Thymus (tissue), 14 donors: Measurements from ENCODE around the gene SFT2D3. TPM values are rescaled to one million over a fixed set of nuclear protein-coding genes. Genes with fewer than 3 reads are reported as not detected.

Experiments used
- DNase-seq, 9 donors: peaks; one replicate each; pipeline ENCODE4 v3.0.0-alpha.2; 2013; ENCODE audit warnings: low spot score in 9 of 9, low read depth in 6 of 9, missing footprints in 1 of 9
- H3K27ac ChIP-seq, 2 donors: one replicate each; pipeline ENCODE4 v1.5.1; 2013; ENCODE audit warnings: control low read depth in 1 of 2, low read depth in 1 of 2, low read length in 1 of 2, mild to moderate bottlenecking in 1 of 2, moderate library complexity in 1 of 2
- H3K27me3 ChIP-seq, 2 donors: one replicate each; pipeline ENCODE4 v1.5.1; 2013; ENCODE audit warnings: low read length in 1 of 2; ENCODE audit not compliant: control insufficient read depth in 2 of 2, insufficient read depth in 1 of 2
- H3K36me3 ChIP-seq, 2 donors: one replicate each; pipeline ENCODE4 v1.5.1; 2013; ENCODE audit warnings: low read length in 1 of 2, mild to moderate bottlenecking in 1 of 2, moderate library complexity in 1 of 2; ENCODE audit not compliant: control insufficient read depth in 2 of 2, insufficient read depth in 2 of 2
- H3K4me1 ChIP-seq, 2 donors: one replicate each; pipeline ENCODE4 v1.5.1; 2013; ENCODE audit warnings: low read length in 2 of 2; ENCODE audit not compliant: control insufficient read depth in 2 of 2, insufficient read depth in 2 of 2
- H3K4me3 ChIP-seq, 2 donors: one replicate each; pipeline ENCODE4 v1.5.1; 2013; ENCODE audit warnings: low read length in 2 of 2, control low read depth in 1 of 2, mild to moderate bottlenecking in 1 of 2
- H3K9me3 ChIP-seq, 2 donors: one replicate each; pipeline ENCODE4 v1.5.1; 2013; ENCODE audit warnings: low read length in 1 of 2, mild to moderate bottlenecking in 1 of 2; ENCODE audit not compliant: control insufficient read depth in 2 of 2, insufficient read depth in 1 of 2
- WGBS: extraction: QIAGEN DNeasy Blood & Tissue Kit; methylation state at CpG from one replicate; pipeline ENCODE4 v1.1.7; 2013; 5-methylcytosine and 5-hydroxymethylcytosine counted together
- long read RNA-seq, 10 donors: transcript quantifications; one replicate each; lab custom pipeline, GENCODE V29; 2026
- polyA plus RNA-seq: library from polyadenylated mRNA; stranded (reverse); fragments of 200-250 nt; gene quantifications from one replicate; pipeline ENCODE4 v1.2.3, GENCODE V29; 2013
- total RNA-seq: library from RNA; stranded (reverse); fragments of 120-200 nt; gene quantifications from one replicate; pipeline ENCODE4 v1.2.4, GENCODE V29; 2013
- donor health status: healthy.

SFT2D3 gene
- total RNA-seq (7.3 TPM), polyA plus RNA-seq (8.8 TPM)
- long read RNA-seq, donor 1, partial matches to known transcripts, result 0 of 1 reads
- long read RNA-seq, donor 1, other reads (novel, unspliced or antisense), result 0 of 1 reads
- long read RNA-seq, donor 2, transcript SFT2D3-201 (1 exons, 3,735 nt), result major isoform, 55 of 207 reads
- long read RNA-seq, donor 2, partial matches to known transcripts, result 111 of 207 reads
- long read RNA-seq, donor 2, other reads (novel, unspliced or antisense), result 41 of 207 reads
- long read RNA-seq, donor 3, transcript SFT2D3-201 (1 exons, 3,735 nt), result major isoform, 34 of 34 reads
- long read RNA-seq, donor 3, partial matches to known transcripts, result 0 of 34 reads
- long read RNA-seq, donor 3, other reads (novel, unspliced or antisense), result 0 of 34 reads
- long read RNA-seq, donor 4, transcript SFT2D3-201 (1 exons, 3,735 nt), result major isoform, 23 of 67 reads
- long read RNA-seq, donor 4, partial matches to known transcripts, result 44 of 67 reads
- long read RNA-seq, donor 4, other reads (novel, unspliced or antisense), result 0 of 67 reads
- long read RNA-seq, donor 5, transcript SFT2D3-201 (1 exons, 3,735 nt), result major isoform, 29 of 29 reads
- long read RNA-seq, donor 5, partial matches to known transcripts, result 0 of 29 reads
- long read RNA-seq, donor 5, other reads (novel, unspliced or antisense), result 0 of 29 reads
- long read RNA-seq, donor 6, transcript SFT2D3-201 (1 exons, 3,735 nt), result major isoform, 20 of 20 reads
- long read RNA-seq, donor 6, partial matches to known transcripts, result 0 of 20 reads
- long read RNA-seq, donor 6, other reads (novel, unspliced or antisense), result 0 of 20 reads
- long read RNA-seq, donor 7, transcript SFT2D3-201 (1 exons, 3,735 nt), result major isoform, 9 of 9 reads
- long read RNA-seq, donor 7, partial matches to known transcripts, result 0 of 9 reads
- long read RNA-seq, donor 7, other reads (novel, unspliced or antisense), result 0 of 9 reads
- long read RNA-seq, donor 8, transcript SFT2D3-201 (1 exons, 3,735 nt), result major isoform, 14 of 23 reads
- long read RNA-seq, donor 8, partial matches to known transcripts, result 9 of 23 reads
- long read RNA-seq, donor 8, other reads (novel, unspliced or antisense), result 0 of 23 reads
- long read RNA-seq, donor 9, transcript SFT2D3-201 (1 exons, 3,735 nt), result major isoform, 10 of 10 reads
- long read RNA-seq, donor 9, partial matches to known transcripts, result 0 of 10 reads
- long read RNA-seq, donor 9, other reads (novel, unspliced or antisense), result 0 of 10 reads
- long read RNA-seq, donor 10, transcript SFT2D3-201 (1 exons, 3,735 nt), result major isoform, 16 of 55 reads
- long read RNA-seq, donor 10, partial matches to known transcripts, result 39 of 55 reads
- long read RNA-seq, donor 10, other reads (novel, unspliced or antisense), result 0 of 55 reads

DNA sequence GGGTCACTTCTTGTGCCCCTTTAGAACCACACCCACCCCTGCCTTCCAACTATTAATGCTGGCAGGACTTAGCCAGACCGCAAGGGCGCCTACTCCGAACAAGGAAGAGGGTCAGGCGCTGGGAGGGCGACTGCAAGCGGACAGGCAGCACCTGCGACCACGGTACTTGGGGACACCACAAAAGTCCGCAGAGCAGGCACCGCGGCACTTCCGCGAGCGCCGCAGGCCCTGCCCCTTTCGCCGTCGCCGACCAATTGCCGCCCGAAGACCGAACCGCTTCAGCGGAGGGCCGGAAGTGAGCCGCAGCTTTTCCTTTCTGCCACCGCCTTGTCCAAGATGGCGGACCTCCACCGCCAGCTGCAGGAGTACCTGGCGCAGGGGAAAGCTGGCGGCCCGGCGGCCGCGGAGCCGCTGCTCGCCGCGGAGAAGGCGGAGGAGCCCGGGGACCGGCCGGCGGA lies at the start of gene SFT2D3:
Gene SFT2D3 (plus strand): TSS at position 305 of the 458 bp plus-strand sequence. CDS start 32 bp downstream, at position 337.
- peak within 1 kb of the TSS; percentile 95 to 99 for H3K27ac ChIP-seq
- peaks cover 14 to 19% of the 10 kb centered on the region in 2 donors for H3K4me1 ChIP-seq
- H3K4me3 ChIP-seq, result peak within 1 kb of the TSS; percentile 73 to 94
- peaks cover 6 to 27% of the 10 kb centered on the region in 2 donors for H3K36me3 ChIP-seq
- H3K27me3 ChIP-seq, result no peaks in the 10 kb centered on the region
- H3K9me3 ChIP-seq, result no peaks in the 10 kb centered on the region
- peak; percentile 71 to 94 (median 83) for DNase-seq
- under 1% methylated on average over 44 of the region's 44 CpGs for WGBS

GRCh38 chr2:127651971-127652550 lies 49.2 kb upstream of the SFT2D3 start:
- no peak overlapping the region for H3K4me3 ChIP-seq
- no peaks in the 10 kb centered on the region for H3K36me3 ChIP-seq
- no peak for DNase-seq
- no peak overlapping the region for H3K27ac ChIP-seq
- H3K9me3 ChIP-seq, result no peaks in the 10 kb centered on the region
- peaks cover 15 to 52% of the 10 kb centered on the region in 2 donors for H3K4me1 ChIP-seq
- 84% methylated on average over 14 of the region's 14 CpGs for WGBS
- no peaks in the 10 kb centered on the region for H3K27me3 ChIP-seq

GRCh38 chr2:127652786-127653357 lies 48.4 kb upstream of the SFT2D3 start:
- WGBS, result 90% methylated on average over 25 of the region's 25 CpGs
- no peak overlapping the region for H3K27ac ChIP-seq

DNA sequence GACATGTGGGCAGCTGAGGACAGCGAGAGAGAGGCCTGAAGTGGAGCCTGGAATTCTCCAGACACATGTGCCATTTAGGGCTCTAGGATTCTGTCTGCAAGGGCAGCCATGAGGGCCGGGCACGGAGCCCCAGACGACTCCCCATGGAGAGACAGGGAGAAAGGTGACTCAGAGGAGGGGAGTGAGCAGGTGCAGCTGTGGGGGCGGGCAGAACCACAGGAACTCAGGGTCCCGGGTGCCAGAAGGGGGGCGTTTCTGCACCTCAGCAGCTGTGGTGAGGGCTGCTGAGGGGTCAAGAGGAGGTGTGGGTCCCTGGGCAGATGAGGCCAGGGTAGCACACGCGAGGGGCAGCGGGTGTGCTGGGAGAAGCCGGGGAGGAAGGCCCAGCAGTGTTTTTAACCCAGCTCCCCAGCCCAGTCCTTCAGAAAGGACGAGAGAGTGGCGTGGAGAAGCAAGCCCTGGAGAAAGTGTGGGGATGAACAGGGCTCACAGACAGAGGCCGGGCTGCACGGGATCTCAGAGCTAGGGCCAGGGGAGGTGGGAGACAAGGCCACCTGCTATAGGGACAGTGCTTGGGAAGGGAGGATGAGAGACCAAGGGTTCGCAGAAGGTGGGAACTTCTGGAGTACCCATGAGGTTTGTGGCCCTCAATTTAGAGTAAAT lies 47.7 kb upstream of the SFT2D3 start:
- Histone ChIP-seq H3K27me3 (no peaks in the 10 kb centered on the region), H3K4me1 (peaks cover 14 to 37% of the 10 kb centered on the region in 2 donors), H3K4me3 (no peak overlapping the region), H3K27ac (no peak overlapping the region), H3K9me3 (no peaks in the 10 kb centered on the region), H3K36me3 (no peaks in the 10 kb centered on the region)
- no peak for DNase-seq
- WGBS, result 61% methylated on average over 16 of the region's 16 CpGs

More at GRCh38 chr2:127652786-127653357, 48.4 kb upstream of the SFT2D3 start:
- Histone ChIP-seq H3K27me3 (no peaks in the 10 kb centered on the region), H3K4me1 (peaks cover 14 to 44% of the 10 kb centered on the region in 2 donors), H3K9me3 (no peaks in the 10 kb centered on the region), H3K4me3 (no peak overlapping the region), H3K36me3 (no peaks in the 10 kb centered on the region)
- DNase-seq, result no peak

DNA sequence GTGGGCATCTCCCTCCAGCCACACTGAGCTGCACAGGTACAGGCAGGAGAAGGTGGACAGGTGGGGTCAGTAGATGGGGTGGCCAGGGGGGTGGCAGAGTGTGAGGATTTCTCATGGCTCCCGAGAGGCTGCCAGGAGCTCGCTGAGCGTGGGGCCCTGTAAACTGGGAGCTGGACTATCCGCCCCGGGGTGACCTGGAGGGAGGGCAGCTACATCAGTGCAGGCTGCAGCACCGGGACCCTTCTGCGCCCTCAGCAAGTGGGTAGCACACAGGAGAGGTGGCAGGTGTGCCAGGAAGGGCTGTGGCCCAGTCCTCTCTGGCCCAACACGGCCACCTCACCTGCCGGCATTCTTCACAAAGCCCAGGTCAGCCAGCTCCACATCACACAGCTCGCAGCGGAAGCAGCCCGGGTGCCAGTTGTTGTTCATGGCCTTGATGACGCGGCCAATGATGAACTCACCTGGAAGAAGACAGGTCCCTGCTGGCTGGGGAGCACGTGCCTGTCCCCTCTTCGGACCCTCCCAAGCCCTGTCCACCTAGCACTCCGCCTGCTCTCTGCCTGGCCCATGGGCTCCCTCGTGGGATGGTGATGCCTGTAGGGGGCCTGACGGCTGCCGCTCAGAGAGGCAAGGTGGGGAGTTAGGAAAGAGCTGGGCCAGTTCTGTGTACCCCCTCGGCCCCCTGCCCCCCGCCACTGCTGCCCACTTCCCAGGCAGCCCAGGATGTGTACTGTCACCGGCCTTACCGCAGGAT lies 47.0 kb upstream of the SFT2D3 start:
- 97% methylated on average over 24 of the region's 24 CpGs for WGBS
- DNase-seq, result no peak
- H3K9me3 ChIP-seq, result no peaks in the 10 kb centered on the region
- H3K4me3 ChIP-seq, result no peak overlapping the region
- no peak overlapping the region for H3K27ac ChIP-seq
- no peaks in the 10 kb centered on the region for H3K27me3 ChIP-seq
- H3K36me3 ChIP-seq, result no peaks in the 10 kb centered on the region
- H3K4me1 ChIP-seq, result peaks cover 12 to 34% of the 10 kb centered on the region in 2 donors

DNA sequence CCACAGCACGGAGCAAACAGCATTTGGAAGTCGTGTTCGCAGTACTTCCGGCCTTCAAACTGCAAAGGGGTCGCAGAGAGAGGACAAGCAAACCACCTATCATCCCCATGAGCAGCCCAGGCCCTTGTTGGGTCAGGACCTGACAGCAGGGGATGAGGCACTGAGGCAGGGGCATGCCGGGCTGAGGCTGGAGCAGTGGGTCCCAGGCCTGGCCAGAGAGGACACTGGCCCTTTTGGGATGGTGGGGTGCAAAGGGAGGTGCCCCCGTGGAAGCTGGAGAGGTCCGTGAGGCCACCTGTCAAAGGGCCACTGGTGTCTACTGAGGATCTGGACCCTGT lies 46.5 kb upstream of the SFT2D3 start:
- no peaks in the 10 kb centered on the region for H3K36me3 ChIP-seq
- H3K27me3 ChIP-seq, result no peaks in the 10 kb centered on the region
- H3K9me3 ChIP-seq, result peaks cover 0 to 5% of the 10 kb centered on the region in 2 donors
- DNase-seq, result no peak
- no peak overlapping the region for H3K27ac ChIP-seq
- H3K4me3 ChIP-seq, result no peak overlapping the region
- 98% methylated on average over 8 of the region's 8 CpGs for WGBS
- H3K4me1 ChIP-seq, result peaks cover 7 to 28% of the 10 kb centered on the region in 2 donors

GRCh38 chr2:127655209-127656073 lies 45.9 kb upstream of the SFT2D3 start:
- Histone ChIP-seq H3K4me1 (peaks cover 7 to 23% of the 10 kb centered on the region in 2 donors), H3K4me3 (no peak overlapping the region), H3K27ac (no peak overlapping the region), H3K27me3 (no peaks in the 10 kb centered on the region), H3K9me3 (peaks cover 0 to 5% of the 10 kb centered on the region in 2 donors), H3K36me3 (no peaks in the 10 kb centered on the region)
- DNase-seq, result no peak
- WGBS, result 96% methylated on average over 16 of the region's 16 CpGs
